ENCODE data around the gene USO1. TPM values are rescaled to one million over a fixed set of nuclear protein-coding genes. Genes with fewer than 3 reads are reported as not detected.
"Not testable (repeated sequence)": the region's sequence is repeated elsewhere in the genome, so short reads cannot be mapped to it uniquely, and the experiment has no call there.

The USO1 gene
- total and polyA plus RNA-seq, 2 experiments from 2014 or later: 74.2 to 117 TPM

DNA sequence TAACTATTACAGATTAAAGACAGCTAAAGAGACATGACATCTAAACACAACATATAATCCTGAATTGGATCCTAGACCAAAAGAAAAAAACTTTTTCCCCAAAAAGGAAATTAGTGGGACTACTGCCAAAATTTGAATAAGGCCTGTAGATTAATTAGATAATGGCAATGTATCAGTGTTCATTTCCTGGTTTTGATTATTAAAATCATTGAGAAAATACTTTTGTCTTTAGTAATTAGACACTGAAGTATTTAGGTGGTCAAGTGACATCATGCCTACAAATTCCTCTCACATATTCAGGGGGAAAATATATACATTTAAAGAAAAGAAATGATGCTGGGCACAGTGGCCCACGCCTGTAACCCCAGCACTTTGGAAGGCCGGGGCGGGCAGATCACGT is 10.4 kb upstream of the USO1 start:
- Histone ChIP-seq H3K27me3 (replicated peaks; ENCODE audit: insufficient read depth) (no peaks in the 10 kb centered on the region), H3F3A (ENCODE audit: insufficient read depth) (peaks cover 34% of the 10 kb centered on the region), H3K4me1 (ENCODE audit: insufficient read depth) (peaks cover 27% of the 10 kb centered on the region), H3K36me3 (ENCODE audit: low read depth) (no peaks in the 10 kb centered on the region), H3K4me3 (no peak overlapping the region), H3K4me2 (ENCODE audit: unreplicated experiment) (peak overlapping the region; percentile 79), H3K79me2 (ENCODE audit: insufficient read depth) (peaks cover 33% of the 10 kb centered on the region), H4K20me1 (ENCODE audit: insufficient read depth) (no peaks in the 10 kb centered on the region), H3K9me2 (ENCODE audit: insufficient read depth) (no peaks in the 10 kb centered on the region), H3K9me3 (ENCODE audit: low read depth) (no peaks in the 10 kb centered on the region), H3K9ac (no peak overlapping the region), H3K27ac (peak overlapping the region; percentile 77), H2AFZ (no peak overlapping the region)
- 84 to 85% methylated on average over 4 of the region's 4 CpGs for WGBS, 2 experiments (ENCODE audit: low coverage in 1 of 2, low lambda C conversion rate in 2 of 2, missing lambda C conversion rate in 2 of 2)
- DNase-seq: peak; percentile 14
- in situ Hi-C loops (cut with MboI): no loop called here
- TF ChIP-seq EZH2 (IDR thresholded peaks at IDR 0.05; ENCODE audit: insufficient read depth, poor library complexity, severe bottlenecking): no peak
- TF ChIP-seq EZH2phosphoT487 (IDR thresholded peaks at IDR 0.05; ENCODE audit: insufficient read depth, low read depth): no peak

DNA sequence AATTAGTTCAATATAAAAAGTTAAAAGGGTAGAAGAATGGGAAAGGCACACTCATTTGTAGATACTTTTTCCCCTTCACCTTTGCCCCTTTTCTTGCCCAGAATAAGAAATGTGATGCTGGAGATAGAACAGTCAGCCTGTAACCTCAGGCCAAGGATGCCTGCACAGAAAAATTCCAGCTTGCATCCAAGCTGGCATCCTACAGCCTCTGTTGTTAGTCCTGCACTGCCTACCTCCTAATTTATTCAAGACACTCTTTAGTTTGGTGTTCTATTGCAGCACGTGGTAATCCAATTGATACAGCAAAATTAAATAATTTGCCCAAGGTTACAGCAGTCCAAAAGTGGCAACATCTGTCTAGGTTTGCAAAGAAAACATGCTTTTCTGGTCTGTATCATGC is 9.7 kb upstream of the USO1 start:
- peaks cover 27% of the 10 kb centered on the region for H3K4me1 ChIP-seq (ENCODE audit: insufficient read depth)
- no peaks in the 10 kb centered on the region for H3K9me3 ChIP-seq (ENCODE audit: low read depth)
- no peaks in the 10 kb centered on the region for H3K36me3 ChIP-seq (ENCODE audit: low read depth)
- H3K4me3 ChIP-seq: peak overlapping the region; percentile 41
- H3K79me2 ChIP-seq (ENCODE audit: insufficient read depth): peaks cover 33% of the 10 kb centered on the region
- peak overlapping the region; percentile 79 for H3K4me2 ChIP-seq (ENCODE audit: unreplicated experiment)
- WGBS, 2 experiments (ENCODE audit: low coverage in 1 of 2, low lambda C conversion rate in 2 of 2, missing lambda C conversion rate in 2 of 2): 0 to 3% methylated on average over 1 of the region's 1 CpG
- H4K20me1 ChIP-seq (ENCODE audit: insufficient read depth): no peaks in the 10 kb centered on the region
- no peaks in the 10 kb centered on the region for H3K27me3 ChIP-seq (replicated peaks; ENCODE audit: insufficient read depth)
- peak; percentile 46 for DNase-seq
- H3F3A ChIP-seq (ENCODE audit: insufficient read depth): peaks cover 34% of the 10 kb centered on the region
- in situ Hi-C loops (cut with MboI): no loop called here
- no peaks in the 10 kb centered on the region for H3K9me2 ChIP-seq (ENCODE audit: insufficient read depth)
- H3K9ac ChIP-seq: peak overlapping the region; percentile 64
- TF ChIP-seq EZH2 (IDR thresholded peaks at IDR 0.05; ENCODE audit: insufficient read depth, poor library complexity, severe bottlenecking) (no peak), EZH2phosphoT487 (IDR thresholded peaks at IDR 0.05; ENCODE audit: insufficient read depth, low read depth) (no peak)
- H2AFZ ChIP-seq: peak overlapping the region; percentile 77
- peak overlapping the region; percentile 77 for H3K27ac ChIP-seq

DNA sequence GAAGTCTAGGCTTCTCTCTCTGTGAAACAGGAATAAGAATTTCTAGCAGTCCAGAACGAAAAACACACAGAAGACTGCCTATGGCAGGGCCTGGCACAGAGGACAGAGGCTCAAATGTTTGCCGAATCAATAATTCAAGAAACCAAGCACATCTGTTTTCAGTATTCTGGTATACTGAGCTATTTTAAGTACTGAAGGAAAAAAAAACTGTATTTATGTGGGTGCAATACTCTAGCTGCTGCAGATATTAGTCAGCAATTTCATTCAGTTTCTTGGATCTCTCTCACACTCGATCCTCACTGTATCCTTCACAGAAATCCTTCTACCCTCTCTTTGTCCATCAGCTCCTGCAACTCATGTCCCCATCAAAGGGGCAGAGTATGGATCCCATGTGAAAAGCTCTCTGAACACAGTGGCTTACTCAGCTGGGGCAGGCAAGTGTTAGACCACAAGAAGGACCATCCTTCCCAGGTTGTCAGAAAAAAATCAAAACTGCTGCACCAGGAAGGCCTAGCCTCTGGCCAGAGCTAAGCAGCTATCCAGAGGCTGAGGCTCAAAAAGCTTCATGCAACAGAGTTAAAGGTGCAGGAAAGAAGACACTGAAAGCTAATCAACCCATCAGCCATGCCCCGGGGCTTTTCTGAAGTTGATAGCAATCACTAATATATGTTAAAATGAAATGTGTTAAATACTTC is 9.1 kb upstream of the USO1 start:
- Histone ChIP-seq H3K27me3 (replicated peaks; ENCODE audit: insufficient read depth) (no peaks in the 10 kb centered on the region), H3K9me3 (ENCODE audit: low read depth) (no peaks in the 10 kb centered on the region), H3K4me3 (peak overlapping the region; percentile 41), H4K20me1 (ENCODE audit: insufficient read depth) (no peaks in the 10 kb centered on the region), H3K36me3 (ENCODE audit: low read depth) (no peaks in the 10 kb centered on the region), H3F3A (ENCODE audit: insufficient read depth) (peaks cover 34% of the 10 kb centered on the region), H3K79me2 (ENCODE audit: insufficient read depth) (peaks cover 35% of the 10 kb centered on the region), H3K27ac (peak overlapping the region; percentile 77), H3K9ac (peak overlapping the region; percentile 64), H2AFZ (peak overlapping the region; percentile 77), H3K4me2 (ENCODE audit: unreplicated experiment) (peak overlapping the region; percentile 79), H3K4me1 (ENCODE audit: insufficient read depth) (peaks cover 27% of the 10 kb centered on the region), H3K9me2 (ENCODE audit: insufficient read depth) (no peaks in the 10 kb centered on the region)
- peak; percentile 79 for DNase-seq
- 26 to 28% methylated on average over 4 of the region's 4 CpGs for whole genome bisulfite sequencing, 2 experiments (ENCODE audit: low coverage in 1 of 2, low lambda C conversion rate in 2 of 2, missing lambda C conversion rate in 2 of 2)
- in situ Hi-C loops (cut with MboI): no loop called here
- TF ChIP-seq EZH2phosphoT487 (IDR thresholded peaks at IDR 0.05; ENCODE audit: insufficient read depth, low read depth): no peak
- no peak for TF ChIP-seq EZH2 (IDR thresholded peaks at IDR 0.05; ENCODE audit: insufficient read depth, poor library complexity, severe bottlenecking)

DNA sequence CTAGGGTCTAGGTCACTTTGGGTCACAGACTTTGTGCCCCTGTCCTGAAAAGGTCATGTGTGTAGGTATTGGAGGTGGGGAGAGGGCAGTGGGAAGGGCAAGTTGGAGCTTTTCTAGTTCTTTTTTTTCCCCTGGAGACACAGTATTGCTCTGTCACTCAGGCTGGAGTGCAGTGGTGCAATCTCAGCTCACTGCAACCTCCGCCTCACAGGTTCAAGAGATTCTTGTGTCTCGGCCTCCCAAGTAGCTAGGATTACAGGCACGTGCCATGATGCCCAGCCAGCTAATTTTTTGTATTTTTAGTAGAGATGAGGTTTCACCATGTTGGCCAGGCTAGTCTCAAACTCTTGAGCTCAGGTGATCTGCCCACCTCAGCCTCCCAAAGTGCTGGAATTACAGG is 8.3 kb upstream of the USO1 start:
- H3K36me3 ChIP-seq (ENCODE audit: low read depth); H3K27me3 ChIP-seq (replicated peaks; ENCODE audit: insufficient read depth); DNase-seq; H3K4me2 ChIP-seq (ENCODE audit: unreplicated experiment); H2AFZ ChIP-seq; H3K9me2 ChIP-seq (ENCODE audit: insufficient read depth); H4K20me1 ChIP-seq (ENCODE audit: insufficient read depth); H3K9ac ChIP-seq; in situ Hi-C loops (cut with MboI); H3K4me3 ChIP-seq; H3K9me3 ChIP-seq (ENCODE audit: low read depth): not testable (repeated sequence)
- Histone ChIP-seq H3F3A (ENCODE audit: insufficient read depth) (peaks cover 34% of the 10 kb centered on the region), H3K27ac (peak overlapping the region; percentile 77), H3K4me1 (ENCODE audit: insufficient read depth) (peaks cover 27% of the 10 kb centered on the region), H3K79me2 (ENCODE audit: insufficient read depth) (peaks cover 36% of the 10 kb centered on the region)
- 100% methylated on average over 2 to 3 of the region's 3 CpGs for WGBS, 2 experiments (ENCODE audit: low coverage in 1 of 2, low lambda C conversion rate in 2 of 2, missing lambda C conversion rate in 2 of 2)
